HG02588 (cell line): ENCODE data around the gene PCBP3.

Experiments
- ATAC-seq: cut with Tn5 transposase; IDR thresholded peaks from one replicate; pipeline ENCODE4 v1.9.1; 2021; ENCODE audit warnings: mild to moderate bottlenecking, moderate library complexity; ENCODE audit not compliant: unreplicated experiment

Gene PCBP3

GRCh38 chr21:45747802-45748445 is 104.4 kb downstream of the PCBP3 start:
- no peak for ATAC-seq

GRCh38 chr21:45748593-45748992 is 105.1 kb downstream of the PCBP3 start:
- no peak for ATAC-seq

- ATAC-seq: no peak
Measured at GRCh38 chr21:45749974-45750373, 106.4 kb downstream of the PCBP3 start.

GRCh38 chr21:45750936-45751335 is 107.4 kb downstream of the PCBP3 start:
- ATAC-seq: no peak

- ATAC-seq: no peak
Measured at GRCh38 chr21:45753445-45753844, 109.9 kb downstream of the PCBP3 start.

- ATAC-seq: no peak
Measured at GRCh38 chr21:45756029-45756428, 112.5 kb downstream of the PCBP3 start.

GRCh38 chr21:45756669-45757068 is 113.1 kb downstream of the PCBP3 start:
- no peak for ATAC-seq

GRCh38 chr21:45761704-45762103 is 118.2 kb downstream of the PCBP3 start:
- no peak for ATAC-seq

GRCh38 chr21:45763074-45763473 is 119.5 kb downstream of the PCBP3 start:
- ATAC-seq: no peak

- no peak for ATAC-seq
Measured at GRCh38 chr21:45763506-45763905, 120.0 kb downstream of the PCBP3 start.

- no peak for ATAC-seq
Measured at GRCh38 chr21:45764792-45765191, 121.3 kb downstream of the PCBP3 start.

- ATAC-seq: no peak
Measured at GRCh38 chr21:45765375-45765774, 121.8 kb downstream of the PCBP3 start.

GRCh38 chr21:45766055-45766454 is 122.5 kb downstream of the PCBP3 start:
- ATAC-seq: no peak

GRCh38 chr21:45766501-45766900 is 123.0 kb downstream of the PCBP3 start:
- no peak for ATAC-seq

GRCh38 chr21:45767071-45768006 is 123.8 kb downstream of the PCBP3 start:
- ATAC-seq: no peak

- no peak for ATAC-seq
Measured at GRCh38 chr21:45768011-45768739, 124.7 kb downstream of the PCBP3 start.

GRCh38 chr21:45768740-45769048 is 125.2 kb downstream of the PCBP3 start:
- no peak for ATAC-seq

- no peak for ATAC-seq
Measured at GRCh38 chr21:45769294-45769693, 125.8 kb downstream of the PCBP3 start.

GRCh38 chr21:45769896-45770295 is 126.4 kb downstream of the PCBP3 start:
- ATAC-seq: no peak

GRCh38 chr21:45772180-45772579 is 128.7 kb downstream of the PCBP3 start:
- ATAC-seq: no peak

- no peak for ATAC-seq
Measured at GRCh38 chr21:45774291-45774690, 130.8 kb downstream of the PCBP3 start.

- no peak for ATAC-seq
Measured at GRCh38 chr21:45776971-45777370, 133.4 kb downstream of the PCBP3 start.
